ENCODE data around the gene TACR2. TPM values are rescaled to one million over a fixed set of nuclear protein-coding genes. Genes with fewer than 3 reads are reported as not detected.

TACR2 gene
- total and polyA plus RNA-seq, 2 of the 13 experiments (the other 11 are each of a cell fraction or from before 2014, with no cell fraction given) = 0.04 TPM; not detected in 1

- TF ChIP-seq ZBED4 (CRISPR knock-in tag; IDR thresholded peaks at IDR 0.05; ENCODE audit: borderline replicate concordance) = no peak
- no peak for TF ChIP-seq BRCA1 (CRISPR knock-in tag; IDR thresholded peaks at IDR 0.05)
- TF ChIP-seq TEAD3 (CRISPR knock-in tag; optimal IDR thresholded peaks at IDR 0.05; ENCODE audit: borderline replicate concordance) = peak; percentile 50
- TF ChIP-seq ZNF768 (CRISPR knock-in tag; IDR thresholded peaks at IDR 0.05) = peak; percentile 28; the same call in 1 of the 2 replicates
- 0 out of 2 replicates have a peak, but pooled peaks have one; percentile 45 for TF ChIP-seq ZNF264 (CRISPR knock-in tag; IDR thresholded peaks at IDR 0.05)
- peak; percentile 64 for TF ChIP-seq TFDP2 (CRISPR knock-in tag; IDR thresholded peaks at IDR 0.05)
- TF ChIP-seq AHDC1 (CRISPR knock-in tag; IDR thresholded peaks at IDR 0.05; ENCODE audit: borderline replicate concordance) = peak; percentile 36; the same call in 1 of the 2 replicates
- TF ChIP-seq SMC3 (IDR thresholded peaks at IDR 0.05; ENCODE audit: low read length) = no peak
- no peak for TF ChIP-seq SMAD3 (CRISPR knock-in tag; IDR thresholded peaks at IDR 0.05)
- peak; percentile 37 for TF ChIP-seq ASH2L (IDR thresholded peaks at IDR 0.05; ENCODE audit: insufficient read length, low read depth, low read length)
- TF ChIP-seq ZNF660 (CRISPR knock-in tag; IDR thresholded peaks at IDR 0.05; ENCODE audit: borderline replicate concordance, low read depth) = no peak
- peak; percentile 60; the same call in 1 of the 2 replicates for TF ChIP-seq CREB1 (IDR thresholded peaks at IDR 0.05)
- no peak for TF ChIP-seq CREB1 (CRISPR knock-in tag; IDR thresholded peaks at IDR 0.05)
- TF ChIP-seq HNRNPK (IDR thresholded peaks at IDR 0.05; ENCODE audit: low read depth, low read length, poor library complexity, severe bottlenecking) = peak; percentile 56
- TF ChIP-seq TRIM24 (CRISPR knock-in tag; IDR thresholded peaks at IDR 0.05) = no peak
- 0 out of 2 replicates have a peak, but pooled peaks have one; percentile 20 for TF ChIP-seq SAP130 (CRISPR knock-in tag; IDR thresholded peaks at IDR 0.05; ENCODE audit: low read depth)
- TF ChIP-seq RAD21 (CRISPR knock-in tag; IDR thresholded peaks at IDR 0.05) = peak; percentile 44
- TF ChIP-seq MBNL3 (CRISPR knock-in tag; conservative IDR thresholded peaks at IDR 0.05) = no peak
- TF ChIP-seq ZNF431 (CRISPR knock-in tag; IDR thresholded peaks at IDR 0.05; ENCODE audit: borderline replicate concordance, low read depth) = no peak
Measured at GRCh38 chr10:69408318-69409175, 8.2 kb downstream of the TACR2 start (continued).

Measured in HepG2 (cell line).